Measurements from ENCODE around the gene TPCN1.

DNA sequence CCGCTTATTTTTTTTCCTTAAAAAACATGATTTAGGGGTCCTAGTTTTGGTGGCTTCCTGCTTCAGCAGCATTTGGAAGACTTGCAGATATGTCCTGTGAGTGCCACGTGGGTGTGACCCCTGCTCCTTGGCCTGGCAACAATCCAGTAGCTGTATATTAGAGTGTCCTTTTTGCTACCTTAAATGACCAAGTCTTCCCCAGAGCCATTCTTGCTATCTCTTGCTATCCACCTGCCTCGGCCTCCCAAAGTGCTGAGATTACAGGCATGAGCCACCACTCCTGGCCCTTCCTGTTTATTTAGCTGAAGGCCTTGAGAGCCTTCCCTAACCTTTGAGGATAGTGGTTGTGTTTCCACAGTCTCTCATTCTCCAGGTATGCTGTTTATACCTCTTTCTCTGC lies 17.0 kb downstream of the TPCN1 start:
- TF ChIP-seq CTCF (conservative IDR thresholded peaks at IDR 0.05; ENCODE audit: low read depth, low read length) (no peak), EZH2phosphoT487 (IDR thresholded peaks at IDR 0.05; ENCODE audit: borderline replicate concordance, low read length) (no peak), EZH2 (IDR thresholded peaks at IDR 0.05; ENCODE audit: low read length, unreplicated experiment) (no peak)

Measured in PC-3 (cell line).